OCI-LY3 (cell line): ENCODE data around the gene KIF5C.
"Not testable (repeated sequence)": the region's sequence is repeated elsewhere in the genome, so short reads cannot be mapped to it uniquely, and the experiment has no call there.

ENCODE experiments used
- H2AFZ ChIP-seq: fragments of 200-600, 300-600 bp; shearing (Covaris generic); 2 replicates; pipeline ENCODE4 v1.6.0; 2014; ENCODE audit warnings: antibody characterized with exemption, low read depth, low read length
- H3K27ac ChIP-seq: fragments of 200-600, 300-600 bp; sonication (generic); 2 replicates; pipeline ENCODE4 v1.5.1; 2014; ENCODE audit warnings: mild to moderate bottlenecking, low read length, moderate library complexity, mixed read lengths
- H3K27me3 ChIP-seq: fragments of 200-600, 300-600 bp; sonication (generic); 2 replicates; pipeline ENCODE4 v1.6.1; 2014; ENCODE audit warnings: low read depth, low read length, mixed read lengths
- H3K36me3 ChIP-seq: fragments of 200-600, 300-600 bp; sonication (generic); replicated peaks from 2 replicates; pipeline ENCODE3; 2014; ENCODE audit warnings: low read depth, low read length, mixed read lengths
- H3K4me1 ChIP-seq: fragments of 300-600, 200-600 bp; sonication (generic); 2 replicates; pipeline ENCODE4 v1.6.1; 2014; ENCODE audit warnings: low read length, mixed read lengths
- H3K4me2 ChIP-seq: fragments of 200-600, 300-600 bp; sonication (generic); 2 replicates; pipeline ENCODE4 v1.6.1; 2014; ENCODE audit warnings: low read length, mixed read lengths
- H3K4me3 ChIP-seq: fragments of 300-600, 200-600 bp; sonication (generic); 2 replicates; pipeline ENCODE4 v1.5.1; 2014; ENCODE audit warnings: antibody characterized with exemption, mild to moderate bottlenecking, low read length, moderate library complexity
- H3K79me2 ChIP-seq: fragments of 300-600, 200-600 bp; shearing (Covaris generic); 2 replicates; pipeline ENCODE4 v1.6.1; 2014; ENCODE audit warnings: mild to moderate bottlenecking, low read length, mixed read lengths
- H3K9ac ChIP-seq: fragments of 300-600, 200-600 bp; shearing (Covaris generic); 2 replicates; pipeline ENCODE4 v1.6.0; 2014; ENCODE audit warnings: mild to moderate bottlenecking, low read length, moderate library complexity
- H3K9me3 ChIP-seq: fragments of 200-600, 300-600 bp; shearing (Covaris generic); 2 replicates; pipeline ENCODE4 v1.6.1; 2014; ENCODE audit warnings: low read length, mixed read lengths; ENCODE audit not compliant: insufficient read depth
- H4K20me1 ChIP-seq: fragments of 200-600, 300-600 bp; sonication (generic); 2 replicates; pipeline ENCODE4 v1.6.1; 2016; ENCODE audit warnings: low read length, mixed read lengths; ENCODE audit not compliant: insufficient read depth
- CTCF ChIP-seq: fragments of 200-600, 300-600 bp; sonication (generic); IDR thresholded peaks from 2 replicates; pipeline ENCODE4 v1.5.1; 2014; ENCODE audit warnings: antibody characterized with exemption, low read length, low read depth
- EZH2phosphoT487 ChIP-seq: fragments of 200-600 bp; shearing (Covaris generic); IDR thresholded peaks from 2 replicates; pipeline ENCODE4 v1.6.1; 2018; ENCODE audit warnings: antibody characterized with exemption, mixed run types, low read depth

KIF5C gene

GRCh38 chr2:148860037-148860436 lies 15.0 kb upstream of the KIF5C start:
- Histone ChIP-seq H3K4me2 (no peak overlapping the region), H4K20me1 (no peaks in the 10 kb centered on the region), H3K27me3 (peaks cover 6% of the 10 kb centered on the region), H3K27ac (no peak overlapping the region), H3K4me1 (no peaks in the 10 kb centered on the region), H3K4me3 (no peak overlapping the region), H3K79me2 (no peaks in the 10 kb centered on the region), H3K9me3 (no peaks in the 10 kb centered on the region), H3K9ac (no peak overlapping the region), H3K36me3 (no peaks in the 10 kb centered on the region), H2AFZ (no peak overlapping the region)
- TF ChIP-seq CTCF (no peak), EZH2phosphoT487 (no peak)

GRCh38 chr2:148861367-148861766 lies 13.7 kb upstream of the KIF5C start:
- TF ChIP-seq EZH2phosphoT487, result no peak
- TF ChIP-seq CTCF, result no peak
- H3K4me1 ChIP-seq, result no peaks in the 10 kb centered on the region
- H3K9me3 ChIP-seq, result no peaks in the 10 kb centered on the region
- no peak overlapping the region for H2AFZ ChIP-seq
- no peak overlapping the region for H3K4me3 ChIP-seq
- H3K9ac ChIP-seq, result no peak overlapping the region
- no peak overlapping the region for H3K27ac ChIP-seq
- H3K4me2 ChIP-seq, result 0 out of 2 replicates have a peak overlapping the region, but pooled peaks have one; percentile 15
- no peaks in the 10 kb centered on the region; the same call in 1 of the 2 replicates for H3K27me3 ChIP-seq
- H4K20me1 ChIP-seq, result no peaks in the 10 kb centered on the region
- H3K36me3 ChIP-seq, result no peaks in the 10 kb centered on the region
- H3K79me2 ChIP-seq, result no peaks in the 10 kb centered on the region

- not testable (repeated sequence) for H3K27ac ChIP-seq, H3K9ac ChIP-seq, H3K4me2 ChIP-seq, H3K27me3 ChIP-seq, H3K79me2 ChIP-seq, H4K20me1 ChIP-seq, H2AFZ ChIP-seq, H3K9me3 ChIP-seq, H3K36me3 ChIP-seq, H3K4me3 ChIP-seq, H3K4me1 ChIP-seq
Observed at GRCh38 chr2:148862478-148862877, 12.5 kb upstream of the KIF5C start.

GRCh38 chr2:148865512-148865911 lies 9.5 kb upstream of the KIF5C start:
- peaks cover 6% of the 10 kb centered on the region for H3K27me3 ChIP-seq
- TF ChIP-seq EZH2phosphoT487, result no peak
- no peak for TF ChIP-seq CTCF
- no peaks in the 10 kb centered on the region for H3K36me3 ChIP-seq
- H3K79me2 ChIP-seq, result no peaks in the 10 kb centered on the region
- no peak overlapping the region for H3K4me2 ChIP-seq
- no peaks in the 10 kb centered on the region for H4K20me1 ChIP-seq
- H3K9me3 ChIP-seq, result no peaks in the 10 kb centered on the region
- H3K4me3 ChIP-seq, result no peak overlapping the region
- H3K27ac ChIP-seq, result no peak overlapping the region
- H3K9ac ChIP-seq, result no peak overlapping the region
- H2AFZ ChIP-seq, result no peak overlapping the region
- H3K4me1 ChIP-seq, result no peaks in the 10 kb centered on the region

GRCh38 chr2:148866091-148866490 lies 8.9 kb upstream of the KIF5C start:
- Histone ChIP-seq H3K27ac (no peak overlapping the region), H3K27me3 (peaks cover 6% of the 10 kb centered on the region), H3K4me1 (no peaks in the 10 kb centered on the region), H2AFZ (no peak overlapping the region), H3K9ac (no peak overlapping the region), H3K9me3 (no peaks in the 10 kb centered on the region), H3K36me3 (no peaks in the 10 kb centered on the region), H3K79me2 (no peaks in the 10 kb centered on the region), H4K20me1 (no peaks in the 10 kb centered on the region), H3K4me3 (no peak overlapping the region), H3K4me2 (no peak overlapping the region)
- no peak for TF ChIP-seq CTCF
- no peak for TF ChIP-seq EZH2phosphoT487
